GM12878 (cell line): Measurements from ENCODE around the gene GGT5. TPM values are rescaled to one million over a fixed set of nuclear protein-coding genes. Genes with fewer than 3 reads are reported as not detected.

ENCODE experiments used
- CBX5 ChIP-seq: sonication (generic); IDR thresholded peaks from 2 replicates; pipeline ENCODE4 v1.6.1; 2016; ENCODE audit warnings: low read depth, moderate library complexity, mild to moderate bottlenecking, inconsistent platforms
- CEBPZ ChIP-seq: fragments of 150-350 bp; IDR thresholded peaks from 2 replicates; pipeline ENCODE4 v1.6.1; 2016; ENCODE audit warnings: low read depth, low read length
- CHD2 ChIP-seq: IDR thresholded peaks from 2 replicates; pipeline ENCODE4 v1.6.1; 2011; ENCODE audit warnings: low read depth, low read length, improper control_type of control experiment, borderline replicate concordance
- ETV6 ChIP-seq, 2 experiments: fragments of 450-650 bp in 1 of 2; IDR thresholded peaks in 1 of 2; conservative IDR thresholded peaks in 1 of 2; 2 replicates each; pipeline ENCODE4 v1.6.1; 2014; ENCODE audit warnings: antibody characterized with exemption in 1 of 2, borderline replicate concordance in 1 of 2, low read depth in 1 of 2, mild to moderate bottlenecking in 1 of 2, moderate library complexity in 1 of 2
- HDAC6 ChIP-seq: fragments of 200-600 bp; sonication (generic); IDR thresholded peaks from one replicate; pipeline ENCODE4 v1.8.0; 2017; ENCODE audit warnings: antibody characterized with exemption; ENCODE audit not compliant: unreplicated experiment
- IKZF1 ChIP-seq: fragments of 450-650 bp; conservative IDR thresholded peaks from 2 replicates; pipeline ENCODE4 v1.6.1; 2017; ENCODE audit warnings: antibody characterized with exemption, mild to moderate bottlenecking
- IKZF2 ChIP-seq, 2 experiments: fragments of 450-650 bp; IDR thresholded peaks; 2 replicates each; pipeline ENCODE4 v1.6.1; 2017; ENCODE audit warnings: mild to moderate bottlenecking in 2 of 2, moderate library complexity in 2 of 2
- KLF5 ChIP-seq: fragments of 450-650 bp; IDR thresholded peaks from 2 replicates; pipeline ENCODE4 v1.6.1; 2014; ENCODE audit warnings: mild to moderate bottlenecking; ENCODE audit not compliant: partially characterized antibody
- MLLT1 ChIP-seq: fragments of 450-650 bp; IDR thresholded peaks from 2 replicates; pipeline ENCODE4 v1.6.1; 2016; ENCODE audit warnings: mild to moderate bottlenecking
- NR2F1 ChIP-seq: fragments of 450-650 bp; conservative IDR thresholded peaks from 2 replicates; pipeline ENCODE4 v1.6.1; 2017; ENCODE audit warnings: mild to moderate bottlenecking
- NRF1 ChIP-seq: conservative IDR thresholded peaks from 2 replicates; pipeline ENCODE4 v1.6.1; 2011; ENCODE audit warnings: mild to moderate bottlenecking, low read depth, low read length, improper control_type of control experiment
- PKNOX1 ChIP-seq: fragments of 450-650 bp; IDR thresholded peaks from 2 replicates; pipeline ENCODE4 v1.6.1; 2016; ENCODE audit warnings: mild to moderate bottlenecking
- PML ChIP-seq: IDR thresholded peaks from 2 replicates; pipeline ENCODE4 v1.6.1; 2012; ENCODE audit warnings: low read length, inconsistent platforms
- SMARCA5 ChIP-seq: fragments of 450-650 bp; IDR thresholded peaks from 2 replicates; pipeline ENCODE4 v1.6.1; 2017; ENCODE audit warnings: mild to moderate bottlenecking
- SRF ChIP-seq, 2 experiments: IDR thresholded peaks; 2 replicates each; pipeline ENCODE4 v1.6.1; 2011; ENCODE audit warnings: low read depth in 2 of 2, low read length in 2 of 2, mild to moderate bottlenecking in 1 of 2, moderate library complexity in 1 of 2
- STAT3 ChIP-seq: IDR thresholded peaks from 2 replicates; pipeline ENCODE4 v1.6.1; 2011; ENCODE audit warnings: low read depth, low read length, improper control_type of control experiment
- ZNF24 ChIP-seq: fragments of 450-650 bp; IDR thresholded peaks from 2 replicates; pipeline ENCODE4 v1.6.1; 2017; ENCODE audit warnings: antibody characterized with exemption, mild to moderate bottlenecking
- polyA plus RNA-seq, 11 experiments: library from polyadenylated mRNA; depleted of rRNA in 4 of 11; unstranded in 6 of 11; stranded (reverse) in 5 of 11; fragments of >200 nt; fragmentation: Nextera tagmentation in 4 of 11; fragmentation: Illumina TruSeq in 1 of 11; extraction: Ambion mirVana in 4 of 11; extraction: Trizol in 1 of 11; gene quantifications; 1 replicate in 1 of 11; 2 replicates in 10 of 11; pipeline versions ENCODE4 v1.2.1 to v1.2.3, GENCODE V29; 2011 to 2016; ENCODE audit warnings: inconsistent platforms in 2 of 11, missing spikeins in 2 of 11, low read depth in 1 of 11
- total RNA-seq, 4 experiments: library from RNA; depleted of rRNA in 3 of 4; stranded (reverse); fragments of >200 nt in 3 of 4; fragmentation: Illumina TruSeq in 1 of 4; extraction: Trizol in 1 of 4; gene quantifications; 2 replicates each; pipeline versions ENCODE4 v1.2.1 to v1.2.3, GENCODE V29; 2013 to 2021
- TF ChIP-seq, protein P1 (sequence below): IDR thresholded peaks from 2 replicates; pipeline ENCODE4 v1.6.1; 2012; ENCODE audit warnings: low read depth, low read length, improper control_type of control experiment
- TF ChIP-seq, protein P2 (sequence below): IDR thresholded peaks from 2 replicates; pipeline ENCODE4 v1.6.1; 2011; ENCODE audit warnings: borderline replicate concordance, low read depth, mild to moderate bottlenecking, moderate library complexity, low read length; ENCODE audit not compliant: insufficient read depth, poor library complexity, severe bottlenecking
- TF ChIP-seq, protein P3 (sequence below): fragments of 450-650 bp; IDR thresholded peaks from 2 replicates; pipeline ENCODE4 v1.6.1; 2017; ENCODE audit warnings: borderline replicate concordance

The GGT5 gene
- total and polyA plus RNA-seq, 10 of the 15 experiments (the other 5 are each of a cell fraction or from before 2014, with no cell fraction given) = 0.34 TPM; not detected in 9

GRCh38 chr22:24270556-24271385, 25.9 kb upstream of the GGT5 start, which contains the start of gene SPECC1L (continued):
- no peak for TF ChIP-seq MLLT1
- TF ChIP-seq IKZF2 (IDR thresholded peaks at IDR 0.05) = no peak
- peak; percentile 80 for TF ChIP-seq SMARCA5
- peak; percentile 63 for TF ChIP-seq NRF1
- peak; percentile 23; the same call in 1 of the 2 replicates for TF ChIP-seq CHD2
- TF ChIP-seq SRF (IDR thresholded peaks at IDR 0.05; ENCODE audit: low read depth in 2 of 2, low read length in 2 of 2) = no peak
- TF ChIP-seq, protein P1, sequence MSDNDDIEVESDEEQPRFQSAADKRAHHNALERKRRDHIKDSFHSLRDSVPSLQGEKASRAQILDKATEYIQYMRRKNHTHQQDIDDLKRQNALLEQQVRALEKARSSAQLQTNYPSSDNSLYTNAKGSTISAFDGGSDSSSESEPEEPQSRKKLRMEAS = peak; percentile 31; the same call in 1 of the 2 replicates
- TF ChIP-seq CEBPZ = no peak
- TF ChIP-seq PKNOX1 = 0 out of 2 replicates have a peak, but pooled peaks have one; percentile 29
- peak; percentile 47 for TF ChIP-seq KLF5
- no peak for TF ChIP-seq CBX5
- TF ChIP-seq NR2F1 = peak; percentile 45; the same call in 1 of the 2 replicates
- no peak for TF ChIP-seq ETV6 (conservative IDR thresholded peaks at IDR 0.05 in 1 of 2, IDR thresholded peaks at IDR 0.05 in 1 of 2; ENCODE audit: borderline replicate concordance in 1 of 2, low read depth in 1 of 2)
- TF ChIP-seq PML = peak; percentile 94
- TF ChIP-seq IKZF1 = peak; percentile 94
- TF ChIP-seq, protein P2, sequence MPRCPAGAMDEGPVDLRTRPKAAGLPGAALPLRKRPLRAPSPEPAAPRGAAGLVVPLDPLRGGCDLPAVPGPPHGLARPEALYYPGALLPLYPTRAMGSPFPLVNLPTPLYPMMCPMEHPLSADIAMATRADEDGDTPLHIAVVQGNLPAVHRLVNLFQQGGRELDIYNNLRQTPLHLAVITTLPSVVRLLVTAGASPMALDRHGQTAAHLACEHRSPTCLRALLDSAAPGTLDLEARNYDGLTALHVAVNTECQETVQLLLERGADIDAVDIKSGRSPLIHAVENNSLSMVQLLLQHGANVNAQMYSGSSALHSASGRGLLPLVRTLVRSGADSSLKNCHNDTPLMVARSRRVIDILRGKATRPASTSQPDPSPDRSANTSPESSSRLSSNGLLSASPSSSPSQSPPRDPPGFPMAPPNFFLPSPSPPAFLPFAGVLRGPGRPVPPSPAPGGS = no peak
- TF ChIP-seq, protein P3, sequence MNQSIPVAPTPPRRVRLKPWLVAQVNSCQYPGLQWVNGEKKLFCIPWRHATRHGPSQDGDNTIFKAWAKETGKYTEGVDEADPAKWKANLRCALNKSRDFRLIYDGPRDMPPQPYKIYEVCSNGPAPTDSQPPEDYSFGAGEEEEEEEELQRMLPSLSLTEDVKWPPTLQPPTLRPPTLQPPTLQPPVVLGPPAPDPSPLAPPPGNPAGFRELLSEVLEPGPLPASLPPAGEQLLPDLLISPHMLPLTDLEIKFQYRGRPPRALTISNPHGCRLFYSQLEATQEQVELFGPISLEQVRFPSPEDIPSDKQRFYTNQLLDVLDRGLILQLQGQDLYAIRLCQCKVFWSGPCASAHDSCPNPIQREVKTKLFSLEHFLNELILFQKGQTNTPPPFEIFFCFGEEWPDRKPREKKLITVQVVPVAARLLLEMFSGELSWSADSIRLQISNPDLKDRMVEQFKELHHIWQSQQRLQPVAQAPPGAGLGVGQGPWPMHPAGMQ = no peak
- 0 out of 2 replicates have a peak, but pooled peaks have one; percentile 23 for TF ChIP-seq ZNF24
- TF ChIP-seq STAT3 = no peak
- TF ChIP-seq HDAC6 = no peak
